Fibroblast of mammary gland (primary cell): ENCODE results near the gene CCNI.
A peak's percentile ranks its signal among the peaks of the same experiment; 100 is the strongest.
"Not testable (repeated sequence)": the region's sequence is repeated elsewhere in the genome, so short reads cannot be mapped to it uniquely, and the experiment has no call there.

Source experiments
- DNase-seq: peaks from one replicate; pipeline ENCODE4 v3.0.0-alpha.2; 2010; ENCODE audit warnings: low read depth
- H3K4me3 ChIP-seq: 2 replicates; pipeline ENCODE4 v1.5.1; 2011; ENCODE audit warnings: low read depth, mild to moderate bottlenecking, low read length, moderate library complexity; ENCODE audit not compliant: control insufficient read depth
- TF ChIP-seq, protein P1 (sequence below): conservative IDR thresholded peaks from 2 replicates; pipeline ENCODE4 v1.5.1; 2011; ENCODE audit warnings: low read depth, low read length, inconsistent platforms; ENCODE audit not compliant: control insufficient read depth, insufficient read depth

The CCNI gene

GRCh38 chr4:77097611-77098010 is 21.8 kb upstream of the CCNI start:
- no peak overlapping the region for H3K4me3 ChIP-seq
- TF ChIP-seq, protein P1, sequence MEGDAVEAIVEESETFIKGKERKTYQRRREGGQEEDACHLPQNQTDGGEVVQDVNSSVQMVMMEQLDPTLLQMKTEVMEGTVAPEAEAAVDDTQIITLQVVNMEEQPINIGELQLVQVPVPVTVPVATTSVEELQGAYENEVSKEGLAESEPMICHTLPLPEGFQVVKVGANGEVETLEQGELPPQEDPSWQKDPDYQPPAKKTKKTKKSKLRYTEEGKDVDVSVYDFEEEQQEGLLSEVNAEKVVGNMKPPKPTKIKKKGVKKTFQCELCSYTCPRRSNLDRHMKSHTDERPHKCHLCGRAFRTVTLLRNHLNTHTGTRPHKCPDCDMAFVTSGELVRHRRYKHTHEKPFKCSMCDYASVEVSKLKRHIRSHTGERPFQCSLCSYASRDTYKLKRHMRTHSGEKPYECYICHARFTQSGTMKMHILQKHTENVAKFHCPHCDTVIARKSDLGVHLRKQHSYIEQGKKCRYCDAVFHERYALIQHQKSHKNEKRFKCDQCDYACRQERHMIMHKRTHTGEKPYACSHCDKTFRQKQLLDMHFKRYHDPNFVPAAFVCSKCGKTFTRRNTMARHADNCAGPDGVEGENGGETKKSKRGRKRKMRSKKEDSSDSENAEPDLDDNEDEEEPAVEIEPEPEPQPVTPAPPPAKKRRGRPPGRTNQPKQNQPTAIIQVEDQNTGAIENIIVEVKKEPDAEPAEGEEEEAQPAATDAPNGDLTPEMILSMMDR: no peak
- no peak for DNase-seq

DNA sequence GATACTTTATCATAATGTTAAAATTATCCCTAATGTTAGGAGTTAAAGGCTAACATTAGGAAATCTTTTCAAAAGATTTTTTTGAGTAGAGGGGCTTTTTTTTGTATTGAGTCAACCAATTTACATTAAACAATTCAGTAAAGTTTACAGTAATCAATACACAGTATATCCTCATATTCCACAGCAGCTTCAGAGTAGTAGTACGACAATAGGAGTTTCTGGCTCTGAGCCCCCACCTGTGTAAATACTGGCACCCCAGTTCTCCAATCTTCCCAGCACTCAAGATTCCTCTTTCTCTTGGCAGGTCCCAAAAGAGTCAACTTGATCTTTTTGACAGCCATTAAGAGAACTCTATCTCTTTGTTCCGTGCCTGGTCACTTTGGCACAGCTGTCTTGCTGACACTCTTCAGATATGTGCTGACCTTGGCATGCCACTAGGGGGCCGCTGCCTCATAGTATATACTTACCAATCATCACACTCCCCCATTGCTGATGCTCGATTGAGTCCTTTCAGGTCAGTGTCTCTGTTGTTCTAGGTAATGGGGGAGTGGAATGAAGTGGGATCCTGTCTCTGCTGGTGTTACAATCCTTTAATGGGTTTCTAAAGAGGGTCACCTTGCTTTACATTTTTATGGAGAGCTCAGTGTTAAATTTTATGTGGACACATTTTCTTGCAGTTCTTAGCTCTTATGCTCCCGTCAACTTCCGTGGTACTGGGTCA is 19.5 kb upstream of the CCNI start:
- peak; percentile 49 for DNase-seq
- TF ChIP-seq, protein P1: peak; percentile 73

DNA sequence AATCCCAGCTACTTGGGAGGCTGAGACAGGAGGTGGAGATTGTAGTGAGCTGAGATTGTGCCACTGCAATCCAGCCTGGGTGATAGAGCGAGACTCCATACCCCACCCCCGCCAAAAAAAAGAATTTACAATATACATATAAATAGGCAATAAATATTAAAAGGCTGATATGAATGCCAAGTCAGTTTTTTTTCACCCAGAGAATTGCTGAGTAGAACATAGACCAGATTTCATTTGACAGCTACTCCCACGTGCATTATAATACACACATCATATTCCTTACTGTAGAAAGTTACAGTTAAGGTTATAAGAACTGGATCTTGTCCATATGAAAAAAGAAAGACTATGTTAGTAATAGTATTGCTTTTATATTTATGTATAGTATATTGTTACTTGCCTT is 18.7 kb upstream of the CCNI start:
- TF ChIP-seq, protein P1: no peak
- H3K4me3 ChIP-seq: no peak overlapping the region
- no peak for DNase-seq

More for the DNA sequence above, 19.5 kb upstream of the CCNI start:
- H3K4me3 ChIP-seq: no peak overlapping the region

DNA sequence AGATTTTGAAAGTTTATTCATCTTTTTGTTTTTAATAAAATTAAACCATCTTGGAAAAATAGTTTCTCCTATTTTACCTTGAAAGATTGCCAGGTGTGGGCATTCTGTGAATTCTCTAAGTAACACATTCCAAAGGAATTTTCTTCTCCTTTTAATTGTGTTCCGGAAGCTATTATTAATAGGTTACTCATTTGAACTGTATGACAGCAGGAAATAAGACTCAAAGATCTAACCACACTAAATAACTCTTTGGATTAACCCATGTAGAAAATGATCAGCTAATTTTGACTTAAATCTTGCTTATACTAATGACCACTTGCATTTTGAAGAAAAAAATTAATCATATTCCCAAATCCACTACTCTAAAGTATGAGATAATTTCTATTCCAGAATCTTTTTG is 17.6 kb upstream of the CCNI start:
- DNase-seq: no peak
- no peak overlapping the region for H3K4me3 ChIP-seq
- TF ChIP-seq, protein P1: no peak

DNA sequence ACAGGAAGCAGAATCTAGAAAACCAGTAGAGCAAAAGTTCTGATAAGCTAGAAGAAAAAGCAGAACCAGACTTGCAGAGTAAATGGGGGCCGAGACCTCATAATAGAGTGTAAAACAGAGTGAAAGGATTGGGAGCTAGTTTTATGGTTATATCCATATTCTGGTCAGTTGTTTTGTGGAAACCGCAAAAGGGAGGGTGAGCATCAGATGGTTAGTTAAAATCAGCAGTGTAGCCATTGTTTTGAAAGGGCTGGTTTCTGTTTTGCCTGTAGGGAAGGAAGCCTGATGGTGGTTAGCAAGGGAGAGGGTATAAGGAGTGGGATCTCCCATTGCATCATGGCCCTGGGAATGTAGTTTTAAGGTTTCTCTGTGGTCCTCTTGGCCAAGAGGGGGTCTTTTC is 17.2 kb upstream of the CCNI start:
- TF ChIP-seq, protein P1: no peak
- no peak overlapping the region for H3K4me3 ChIP-seq
- DNase-seq: peak; percentile 7

DNA sequence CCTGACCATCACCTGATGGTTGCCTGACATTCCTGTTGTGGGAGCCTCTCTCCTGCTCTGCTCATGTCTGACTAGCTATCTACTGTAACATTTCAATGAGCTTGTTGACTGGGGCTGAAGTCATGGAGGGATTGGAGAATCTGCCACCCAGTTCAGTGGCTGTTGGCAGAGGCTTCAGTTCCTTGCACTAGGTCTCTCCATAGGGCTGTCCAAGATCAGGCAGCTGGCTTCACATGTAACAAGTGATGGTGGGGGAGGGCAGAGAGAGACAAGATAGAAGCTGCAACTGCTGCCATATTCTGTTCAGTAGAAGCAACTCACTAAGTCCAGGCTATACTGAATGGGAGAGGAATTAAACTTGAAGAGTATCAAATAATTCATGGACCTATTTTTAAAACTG is 14.1 kb upstream of the CCNI start:
- H3K4me3 ChIP-seq: no peak overlapping the region
- TF ChIP-seq, protein P1: no peak
- DNase-seq: no peak

GRCh38 chr4:77087027-77087426 is 11.2 kb upstream of the CCNI start:
- H3K4me3 ChIP-seq, DNase-seq: not testable (repeated sequence)
